Astrocyte (in vitro differentiated cells and primary cell): ENCODE results near the gene ADAMTS12. TPM values are rescaled to one million over a fixed set of nuclear protein-coding genes. Genes with fewer than 3 reads are reported as not detected.

Experiments
- DNase-seq: peaks from one replicate; pipeline ENCODE4 v3.0.0-alpha.2; 2010; ENCODE audit warnings: low read depth
- FAIRE-seq: peaks from 2 replicates; lab custom pipeline; 2011; peaks lifted over from hg19 to GRCh38; lab: Jason Lieb, UNC
- H2AFZ ChIP-seq: 2 replicates; pipeline ENCODE4 v1.6.0; 2012; ENCODE audit warnings: low read depth, low read length, inconsistent platforms
- H3K27ac ChIP-seq: 2 replicates; pipeline ENCODE4 v1.5.1; 2011; ENCODE audit warnings: low read depth, low read length, inconsistent platforms
- H3K27me3 ChIP-seq: 2 replicates; pipeline ENCODE4 v1.6.0; 2011; ENCODE audit warnings: low read length, inconsistent platforms; ENCODE audit not compliant: insufficient read depth
- H3K36me3 ChIP-seq: 2 replicates; pipeline ENCODE4 v1.5.1; 2011; ENCODE audit warnings: low read length, inconsistent platforms; ENCODE audit not compliant: insufficient read depth
- H3K4me1 ChIP-seq: 2 replicates; pipeline ENCODE4 v1.5.1; 2011; ENCODE audit warnings: low read length, inconsistent platforms; ENCODE audit not compliant: insufficient read depth
- H3K4me2 ChIP-seq: 2 replicates; pipeline ENCODE4 v1.6.0; 2012; ENCODE audit warnings: low read length, inconsistent platforms
- H3K4me3 ChIP-seq: 2 replicates; pipeline ENCODE4 v1.5.1; 2011; ENCODE audit warnings: low read depth, mild to moderate bottlenecking, low read length, inconsistent platforms; ENCODE audit not compliant: insufficient read depth
- H3K79me2 ChIP-seq: 2 replicates; pipeline ENCODE4 v1.6.0; 2012; ENCODE audit warnings: mild to moderate bottlenecking, low read length, inconsistent platforms; ENCODE audit not compliant: insufficient read depth
- H3K9ac ChIP-seq: 2 replicates; pipeline ENCODE4 v1.6.0; 2012; ENCODE audit warnings: mild to moderate bottlenecking, low read length, inconsistent platforms
- H3K9me3 ChIP-seq: 2 replicates; pipeline ENCODE4 v1.5.1; 2012; ENCODE audit warnings: low read depth, mild to moderate bottlenecking, low read length, inconsistent platforms; ENCODE audit not compliant: insufficient read depth
- H4K20me1 ChIP-seq: 2 replicates; pipeline ENCODE4 v1.6.0; 2012; ENCODE audit warnings: low read length, inconsistent platforms; ENCODE audit not compliant: insufficient read depth
- H3K27ac Mint-ChIP-seq: one replicate; pipeline ENCODE4 v1.8.0; 2021; ENCODE audit warnings: mild to moderate bottlenecking, mixed read lengths; ENCODE audit not compliant: unreplicated experiment
- H3K27me3 Mint-ChIP-seq: one replicate; pipeline ENCODE4 v1.8.0; 2021; ENCODE audit warnings: low read depth, mixed read lengths; ENCODE audit not compliant: unreplicated experiment
- H3K36me3 Mint-ChIP-seq: one replicate; pipeline ENCODE4 v1.8.0; 2021; ENCODE audit warnings: low read depth, mixed read lengths; ENCODE audit not compliant: unreplicated experiment
- H3K4me1 Mint-ChIP-seq: one replicate; pipeline ENCODE4 v1.8.0; 2021; ENCODE audit warnings: low read depth, mixed read lengths; ENCODE audit not compliant: unreplicated experiment
- H3K4me3 Mint-ChIP-seq: one replicate; pipeline ENCODE4 v1.8.0; 2021; ENCODE audit warnings: mild to moderate bottlenecking, moderate library complexity, mixed read lengths; ENCODE audit not compliant: unreplicated experiment
- H3K9me3 Mint-ChIP-seq: one replicate; pipeline ENCODE4 v1.8.0; 2021; ENCODE audit warnings: mild to moderate bottlenecking, mixed read lengths; ENCODE audit not compliant: unreplicated experiment
- EZH2 ChIP-seq: IDR thresholded peaks from 2 replicates; pipeline ENCODE4 v1.6.1; 2012; ENCODE audit warnings: mild to moderate bottlenecking, low read length, inconsistent platforms; ENCODE audit not compliant: insufficient read depth
- total RNA-seq: library from RNA; stranded (reverse); gene quantifications from 2 replicates; pipeline ENCODE4 v1.2.1, GENCODE V29; 2021
- TF ChIP-seq, protein P1 (sequence below): IDR thresholded peaks from 2 replicates; pipeline ENCODE4 v1.5.1; 2011; ENCODE audit warnings: low read depth, mild to moderate bottlenecking, inconsistent platforms, low read length, moderate library complexity; ENCODE audit not compliant: insufficient read depth

ADAMTS12 gene
- total RNA-seq, 1 donor from 2014 or later: 156 TPM

DNA sequence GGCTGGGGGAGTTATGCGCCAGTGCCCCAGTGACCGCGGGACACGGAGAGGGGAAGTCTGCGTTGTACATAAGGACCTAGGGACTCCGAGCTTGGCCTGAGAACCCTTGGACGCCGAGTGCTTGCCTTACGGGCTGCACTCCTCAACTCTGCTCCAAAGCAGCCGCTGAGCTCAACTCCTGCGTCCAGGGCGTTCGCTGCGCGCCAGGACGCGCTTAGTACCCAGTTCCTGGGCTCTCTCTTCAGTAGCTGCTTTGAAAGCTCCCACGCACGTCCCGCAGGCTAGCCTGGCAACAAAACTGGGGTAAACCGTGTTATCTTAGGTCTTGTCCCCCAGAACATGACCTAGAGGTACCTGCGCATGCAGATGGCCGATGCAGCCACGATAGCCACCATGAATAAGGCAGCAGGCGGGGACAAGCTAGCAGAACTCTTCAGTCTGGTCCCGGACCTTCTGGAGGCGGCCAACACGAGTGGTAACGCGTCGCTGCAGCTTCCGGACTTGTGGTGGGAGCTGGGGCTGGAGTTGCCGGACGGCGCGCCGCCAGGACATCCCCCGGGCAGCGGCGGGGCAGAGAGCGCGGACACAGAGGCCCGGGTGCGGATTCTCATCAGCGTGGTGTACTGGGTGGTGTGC, 44.7 kb upstream of the ADAMTS12 start, which contains the start of gene RXFP3:
TSS of gene RXFP3 (plus strand) at position 6 of the 636 bp plus-strand sequence. CDS start at position 361, 355 bp downstream.
- Histone ChIP-seq H3K79me2 (no peaks in the 10 kb centered on the region), H4K20me1 (no peaks in the 10 kb centered on the region), H3K27me3 (peaks cover 38% of the 10 kb centered on the region), H3K9me3 (no peaks in the 10 kb centered on the region), H3K36me3 (no peaks in the 10 kb centered on the region), H3K9ac (no peak within 1 kb of the TSS), H2AFZ (peak within 1 kb of the TSS; percentile 75), H3K4me1 (peaks cover 21% of the 10 kb centered on the region), H3K4me2 (peak within 1 kb of the TSS; percentile 99), H3K27ac (no peak within 1 kb of the TSS), H3K4me3 (peak within 1 kb of the TSS; percentile 69)
- peak; percentile 30 for TF ChIP-seq EZH2
- TF ChIP-seq, protein P1, sequence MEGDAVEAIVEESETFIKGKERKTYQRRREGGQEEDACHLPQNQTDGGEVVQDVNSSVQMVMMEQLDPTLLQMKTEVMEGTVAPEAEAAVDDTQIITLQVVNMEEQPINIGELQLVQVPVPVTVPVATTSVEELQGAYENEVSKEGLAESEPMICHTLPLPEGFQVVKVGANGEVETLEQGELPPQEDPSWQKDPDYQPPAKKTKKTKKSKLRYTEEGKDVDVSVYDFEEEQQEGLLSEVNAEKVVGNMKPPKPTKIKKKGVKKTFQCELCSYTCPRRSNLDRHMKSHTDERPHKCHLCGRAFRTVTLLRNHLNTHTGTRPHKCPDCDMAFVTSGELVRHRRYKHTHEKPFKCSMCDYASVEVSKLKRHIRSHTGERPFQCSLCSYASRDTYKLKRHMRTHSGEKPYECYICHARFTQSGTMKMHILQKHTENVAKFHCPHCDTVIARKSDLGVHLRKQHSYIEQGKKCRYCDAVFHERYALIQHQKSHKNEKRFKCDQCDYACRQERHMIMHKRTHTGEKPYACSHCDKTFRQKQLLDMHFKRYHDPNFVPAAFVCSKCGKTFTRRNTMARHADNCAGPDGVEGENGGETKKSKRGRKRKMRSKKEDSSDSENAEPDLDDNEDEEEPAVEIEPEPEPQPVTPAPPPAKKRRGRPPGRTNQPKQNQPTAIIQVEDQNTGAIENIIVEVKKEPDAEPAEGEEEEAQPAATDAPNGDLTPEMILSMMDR: no peak
- DNase-seq: peak; percentile 37
- no peak for FAIRE-seq
- H3K27ac Mint-ChIP-seq: no peak within 1 kb of the TSS
- no peaks in the 10 kb centered on the region for H3K9me3 Mint-ChIP-seq
- no peaks in the 10 kb centered on the region for H3K36me3 Mint-ChIP-seq
- peaks cover 17% of the 10 kb centered on the region for H3K27me3 Mint-ChIP-seq
- peak within 1 kb of the TSS; percentile 83 for H3K4me3 Mint-ChIP-seq
- H3K4me1 Mint-ChIP-seq: peaks cover 22% of the 10 kb centered on the region

DNA sequence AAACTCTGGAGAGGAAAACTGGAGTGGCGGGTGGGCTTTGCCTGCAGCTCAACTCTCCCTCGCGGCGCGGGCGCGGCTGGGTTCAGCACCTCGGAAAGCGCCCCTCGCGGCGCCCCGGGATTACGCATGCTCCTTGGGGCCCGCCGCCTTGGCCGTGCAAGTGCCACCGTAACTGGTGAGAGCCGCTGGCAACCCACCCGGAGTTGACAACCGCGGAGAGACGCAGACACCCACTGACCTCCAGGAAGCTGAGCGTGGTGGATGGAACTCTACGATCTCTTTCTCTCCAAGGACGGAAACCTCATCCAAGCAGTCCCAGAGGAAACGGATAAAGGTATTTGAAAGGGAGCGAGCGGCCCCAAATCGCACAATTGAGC, 44.2 kb upstream of the ADAMTS12 start:
- peak overlapping the region; percentile 69 for H3K4me3 ChIP-seq
- no peak for FAIRE-seq
- H3K27ac Mint-ChIP-seq: no peak overlapping the region
- H4K20me1 ChIP-seq: no peaks in the 10 kb centered on the region
- no peak overlapping the region for H3K9ac ChIP-seq
- H3K4me2 ChIP-seq: peak overlapping the region; percentile 99
- peaks cover 35% of the 10 kb centered on the region for H3K27me3 ChIP-seq
- peaks cover 16% of the 10 kb centered on the region for H3K27me3 Mint-ChIP-seq
- no peak for TF ChIP-seq EZH2
- TF ChIP-seq, protein P1: no peak
- H3K4me3 Mint-ChIP-seq: peak overlapping the region; percentile 83
- peak; percentile 51 for DNase-seq
- no peaks in the 10 kb centered on the region for H3K9me3 Mint-ChIP-seq
- H3K36me3 Mint-ChIP-seq: no peaks in the 10 kb centered on the region
- H2AFZ ChIP-seq: peak overlapping the region; percentile 75
- no peak overlapping the region for H3K27ac ChIP-seq
- H3K36me3 ChIP-seq: no peaks in the 10 kb centered on the region
- H3K4me1 ChIP-seq: peaks cover 21% of the 10 kb centered on the region
- peaks cover 23% of the 10 kb centered on the region for H3K4me1 Mint-ChIP-seq
- H3K9me3 ChIP-seq: no peaks in the 10 kb centered on the region
- no peaks in the 10 kb centered on the region for H3K79me2 ChIP-seq

DNA sequence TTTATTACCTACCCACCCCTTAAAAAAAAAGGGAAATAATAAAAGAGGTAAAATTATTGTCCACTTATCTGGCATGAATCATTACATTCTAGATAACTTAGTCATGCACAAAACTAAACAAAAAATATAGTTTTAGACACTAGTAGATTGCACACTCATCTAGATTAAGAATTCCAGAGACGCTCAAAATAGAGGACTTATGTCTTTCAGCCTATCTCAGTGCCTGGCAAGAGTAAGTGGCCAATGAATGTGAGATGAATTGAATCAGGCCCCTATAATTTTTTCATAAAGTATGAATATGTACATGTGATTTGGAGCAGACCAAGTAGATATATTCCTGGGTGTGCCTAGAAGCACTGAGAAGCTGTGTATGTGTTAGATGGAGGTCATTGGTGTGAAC, 42.4 kb upstream of the ADAMTS12 start:
- H3K27me3 ChIP-seq: peaks cover 24% of the 10 kb centered on the region
- peaks cover 15% of the 10 kb centered on the region for H3K27me3 Mint-ChIP-seq
- no peaks in the 10 kb centered on the region for H3K9me3 ChIP-seq
- no peak overlapping the region for H3K4me3 Mint-ChIP-seq
- H3K27ac Mint-ChIP-seq: no peak overlapping the region
- peaks cover 15% of the 10 kb centered on the region for H3K4me1 Mint-ChIP-seq
- H3K9me3 Mint-ChIP-seq: no peaks in the 10 kb centered on the region
- H3K9ac ChIP-seq: no peak overlapping the region
- H3K4me3 ChIP-seq: no peak overlapping the region
- peaks cover 21% of the 10 kb centered on the region for H3K4me1 ChIP-seq
- no peak for TF ChIP-seq EZH2
- TF ChIP-seq, protein P1: no peak
- no peaks in the 10 kb centered on the region for H3K36me3 ChIP-seq
- FAIRE-seq (no peak), DNase-seq (peak; percentile 40)
- H3K36me3 Mint-ChIP-seq: no peaks in the 10 kb centered on the region
- H3K27ac ChIP-seq: peak overlapping the region; percentile 21
- H4K20me1 ChIP-seq: no peaks in the 10 kb centered on the region
- no peak overlapping the region for H2AFZ ChIP-seq
- H3K79me2 ChIP-seq: no peaks in the 10 kb centered on the region
- H3K4me2 ChIP-seq: peak overlapping the region; percentile 4
